Tibial nerve (tissue), 4 donors: Measurements from ENCODE around the gene DUSP19. TPM values are rescaled to one million over a fixed set of nuclear protein-coding genes. Genes with fewer than 3 reads are reported as not detected.
"Not testable (repeated sequence)": the region's sequence is repeated elsewhere in the genome, so short reads cannot be mapped to it uniquely, and the experiment has no call there.

Experiments used
- DNase-seq, 2 donors: peaks; one replicate each; pipeline ENCODE4 v3.0.0-alpha.2; 2019; ENCODE audit warnings: low spot score in 2 of 2
- H3K27ac ChIP-seq, 4 donors: fragments of 200-600 bp; sonication (generic) in 3 of 4; one replicate each; pipeline ENCODE4 v1.5.1; 2017 to 2019; ENCODE audit warnings: mild to moderate bottlenecking in 1 of 4
- H3K27me3 ChIP-seq, 2 donors: fragments of 200-600 bp; sonication (generic) in 1 of 2; one replicate each; pipeline versions ENCODE4 v1.5.1 to v1.6.0; 2017 to 2019
- H3K36me3 ChIP-seq, 3 donors: fragments of 200-600 bp; sonication (generic); one replicate each; pipeline ENCODE4 v1.5.1; 2018 to 2019
- H3K4me1 ChIP-seq, 4 donors: fragments of 200-600 bp; sonication (generic) in 3 of 4; one replicate each; pipeline ENCODE4 v1.5.1; 2017 to 2019
- H3K4me3 ChIP-seq, 4 donors: fragments of 200-600 bp; sonication (generic) in 3 of 4; one replicate each; pipeline ENCODE4 v1.5.1; 2017 to 2019; ENCODE audit warnings: mild to moderate bottlenecking in 1 of 4, moderate library complexity in 1 of 4
- H3K9me3 ChIP-seq, 4 donors: fragments of 200-600 bp; sonication (generic) in 3 of 4; one replicate each; pipeline ENCODE4 v1.5.1; 2017 to 2019
- EP300 ChIP-seq, 2 donors: sonication (generic); formaldehyde crosslinking; IDR thresholded peaks; one replicate each; pipeline ENCODE4 v1.6.1; 2017; ENCODE audit warnings: antibody characterized with exemption in 2 of 2, mild to moderate bottlenecking in 1 of 2
- POLR2A ChIP-seq, 2 donors: fragments of 450-650 bp; IDR thresholded peaks; one replicate each; pipeline ENCODE4 v1.6.1; 2017; ENCODE audit warnings: antibody characterized with exemption in 2 of 2, mild to moderate bottlenecking in 2 of 2, moderate library complexity in 2 of 2
- WGBS, 2 donors: methylation state at CpG; one replicate each; pipeline ENCODE4 v1.1.5; 2018; 5-methylcytosine and 5-hydroxymethylcytosine counted together
- total RNA-seq, 4 donors: library from RNA; depleted of rRNA; stranded (reverse); fragments of >200 nt; gene quantifications; one replicate each; pipeline ENCODE4 v1.1.0, GENCODE V29; 2016
- TF ChIP-seq, protein P1 (sequence below), 5 experiments: fragments of 200-600 bp in 3 of 5; fragments of 450-650 bp in 2 of 5; sonication (generic) in 3 of 5; IDR thresholded peaks; one replicate each; pipeline ENCODE4 v1.5.1; 2016 to 2019; ENCODE audit warnings: antibody characterized with exemption in 5 of 5, mild to moderate bottlenecking in 3 of 5, moderate library complexity in 2 of 5

DUSP19 gene
- total RNA-seq, 4 donors from 2014 or later: 0.90 to 3.1 (median 2.0) TPM

GRCh38 chr2:183037553-183038340 lies 40.8 kb upstream of the DUSP19 start:
- 1% methylated on average over 52 to 82 of the region's 91 CpGs for WGBS, 2 donors
- TF ChIP-seq POLR2A (IDR thresholded peaks at IDR 0.05) (no peak), EP300 (IDR thresholded peaks at IDR 0.05) (no peak)
- TF ChIP-seq, protein P1, sequence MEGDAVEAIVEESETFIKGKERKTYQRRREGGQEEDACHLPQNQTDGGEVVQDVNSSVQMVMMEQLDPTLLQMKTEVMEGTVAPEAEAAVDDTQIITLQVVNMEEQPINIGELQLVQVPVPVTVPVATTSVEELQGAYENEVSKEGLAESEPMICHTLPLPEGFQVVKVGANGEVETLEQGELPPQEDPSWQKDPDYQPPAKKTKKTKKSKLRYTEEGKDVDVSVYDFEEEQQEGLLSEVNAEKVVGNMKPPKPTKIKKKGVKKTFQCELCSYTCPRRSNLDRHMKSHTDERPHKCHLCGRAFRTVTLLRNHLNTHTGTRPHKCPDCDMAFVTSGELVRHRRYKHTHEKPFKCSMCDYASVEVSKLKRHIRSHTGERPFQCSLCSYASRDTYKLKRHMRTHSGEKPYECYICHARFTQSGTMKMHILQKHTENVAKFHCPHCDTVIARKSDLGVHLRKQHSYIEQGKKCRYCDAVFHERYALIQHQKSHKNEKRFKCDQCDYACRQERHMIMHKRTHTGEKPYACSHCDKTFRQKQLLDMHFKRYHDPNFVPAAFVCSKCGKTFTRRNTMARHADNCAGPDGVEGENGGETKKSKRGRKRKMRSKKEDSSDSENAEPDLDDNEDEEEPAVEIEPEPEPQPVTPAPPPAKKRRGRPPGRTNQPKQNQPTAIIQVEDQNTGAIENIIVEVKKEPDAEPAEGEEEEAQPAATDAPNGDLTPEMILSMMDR (IDR thresholded peaks at IDR 0.05): no peak
- no peaks in the 10 kb centered on the region for H3K36me3 ChIP-seq
- H3K27me3 ChIP-seq: no peaks in the 10 kb centered on the region
- H3K4me1 ChIP-seq: peaks cover 0 to 48% (median 29%) of the 10 kb centered on the region in 4 donors
- peak overlapping the region; percentile 75 to 78 (median 77) for H3K4me3 ChIP-seq
- peak; percentile 26 to 28 for DNase-seq
- H3K27ac ChIP-seq: peak overlapping the region; percentile 95 to 99 (median 96)
- H3K9me3 ChIP-seq: no peaks in the 10 kb centered on the region

DNA sequence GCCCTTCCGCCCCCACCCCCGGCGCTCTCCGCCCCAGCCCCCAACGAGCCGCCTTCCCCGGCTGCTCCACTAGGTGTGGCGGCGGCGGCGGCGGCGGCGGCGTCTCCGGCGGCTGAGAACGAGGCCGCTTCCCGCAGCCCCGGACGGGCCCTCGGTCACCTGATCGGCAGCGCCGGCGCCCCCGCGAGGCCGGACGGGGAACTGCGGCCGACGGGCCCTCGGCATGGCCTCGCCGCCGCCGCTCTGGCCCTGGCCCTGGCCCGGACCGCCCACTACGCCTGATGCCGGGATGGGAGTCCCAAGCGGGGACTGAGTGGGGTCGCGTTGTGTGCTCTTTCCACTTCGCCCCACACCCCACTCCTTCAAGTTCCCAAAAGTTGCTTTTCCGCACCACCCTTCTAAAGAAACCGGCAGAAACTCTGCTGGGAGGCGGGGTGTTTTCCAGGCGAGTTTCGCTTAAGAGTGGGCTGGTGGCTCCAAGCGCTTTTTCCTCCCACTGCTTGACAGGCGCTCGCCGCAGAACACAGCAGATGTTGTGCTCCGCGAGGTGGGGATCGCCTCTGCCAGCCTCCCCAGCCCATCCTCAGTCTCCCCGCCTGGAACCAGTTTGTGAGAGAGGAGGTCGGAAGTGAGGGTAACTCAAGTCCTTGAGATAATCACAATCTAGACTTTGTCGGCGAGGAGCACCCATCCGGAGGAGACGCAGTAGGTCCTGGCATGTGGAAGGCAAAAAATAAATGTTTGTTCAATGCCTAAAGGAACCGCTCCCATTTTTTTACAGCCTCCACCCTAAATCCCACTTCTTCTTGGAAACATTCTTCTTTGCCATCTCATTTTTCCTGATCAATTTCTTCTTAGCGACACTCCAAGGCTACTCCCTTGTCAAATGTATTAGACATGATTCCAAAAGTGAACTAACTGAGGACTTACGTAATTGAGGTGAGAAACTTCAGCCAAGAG lies 39.9 kb upstream of the DUSP19 start, which contains the start of gene NCKAP1:
Gene NCKAP1, minus strand, starts transcription at position 117 of the 960 bp plus-strand sequence. CDS start 358 bp downstream, outside the sequence.
- WGBS, 2 donors: 4 to 5% methylated on average over 21 to 54 of the region's 68 CpGs
- peak within 1 kb of the TSS; percentile 75 to 78 (median 77) for H3K4me3 ChIP-seq
- H3K9me3 ChIP-seq: no peaks in the 10 kb centered on the region
- no peaks in the 10 kb centered on the region for H3K36me3 ChIP-seq
- TF ChIP-seq, protein P1 (IDR thresholded peaks at IDR 0.05): peak; percentile 98 to 100 (median 99)
- peak in 1 of 2 donors; percentile 49 for TF ChIP-seq EP300 (IDR thresholded peaks at IDR 0.05)
- TF ChIP-seq POLR2A (IDR thresholded peaks at IDR 0.05): peak in 1 of 2 donors; percentile 66
- DNase-seq: peak; percentile 86 to 91
- H3K27me3 ChIP-seq: no peaks in the 10 kb centered on the region
- H3K4me1 ChIP-seq: peaks cover 0 to 40% (median 28%) of the 10 kb centered on the region in 4 donors
- peak within 1 kb of the TSS; percentile 95 to 99 (median 96) for H3K27ac ChIP-seq

DNA sequence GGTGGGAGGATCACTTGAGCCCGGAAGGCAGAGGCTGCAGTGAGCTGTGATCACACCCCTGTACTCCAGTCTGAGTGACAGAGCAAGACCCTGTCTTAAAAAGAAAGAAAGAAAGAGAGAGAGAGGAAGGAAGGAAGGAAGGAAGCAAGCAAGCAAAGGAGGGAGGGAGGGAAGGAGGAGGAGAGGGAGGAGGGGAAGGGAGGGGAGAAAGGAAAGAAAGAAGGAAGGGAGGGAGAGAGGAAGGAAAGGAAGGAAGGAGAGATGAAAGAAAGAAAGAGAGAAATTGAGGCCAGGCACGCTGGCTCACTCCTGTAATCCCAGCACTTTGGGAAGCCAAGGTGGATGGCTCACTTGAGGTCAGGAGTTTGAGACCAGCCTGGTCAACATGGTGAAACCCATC lies 37.9 kb upstream of the DUSP19 start:
- Histone ChIP-seq H3K4me3 (no peak overlapping the region), H3K27ac (no peak overlapping the region), H3K9me3 (no peaks in the 10 kb centered on the region), H3K4me1 (peaks cover 0 to 21% (median 12%) of the 10 kb centered on the region in 4 donors), H3K27me3 (no peaks in the 10 kb centered on the region), H3K36me3 (no peaks in the 10 kb centered on the region)
- TF ChIP-seq POLR2A (IDR thresholded peaks at IDR 0.05): no peak
- TF ChIP-seq, protein P1 (IDR thresholded peaks at IDR 0.05): no peak
- TF ChIP-seq EP300 (IDR thresholded peaks at IDR 0.05): no peak
- DNase-seq: no peak
- WGBS, 2 donors: 89 to 96% methylated on average over 2 of the region's 2 CpGs

- not testable (repeated sequence) for H3K4me1 ChIP-seq, H3K9me3 ChIP-seq, H3K27ac ChIP-seq, DNase-seq, H3K4me3 ChIP-seq, H3K36me3 ChIP-seq, H3K27me3 ChIP-seq
- WGBS, 2 donors: 86 to 92% methylated on average over 8 of the region's 8 CpGs
Measured at GRCh38 chr2:183043580-183043979, 35.0 kb upstream of the DUSP19 start.

DNA sequence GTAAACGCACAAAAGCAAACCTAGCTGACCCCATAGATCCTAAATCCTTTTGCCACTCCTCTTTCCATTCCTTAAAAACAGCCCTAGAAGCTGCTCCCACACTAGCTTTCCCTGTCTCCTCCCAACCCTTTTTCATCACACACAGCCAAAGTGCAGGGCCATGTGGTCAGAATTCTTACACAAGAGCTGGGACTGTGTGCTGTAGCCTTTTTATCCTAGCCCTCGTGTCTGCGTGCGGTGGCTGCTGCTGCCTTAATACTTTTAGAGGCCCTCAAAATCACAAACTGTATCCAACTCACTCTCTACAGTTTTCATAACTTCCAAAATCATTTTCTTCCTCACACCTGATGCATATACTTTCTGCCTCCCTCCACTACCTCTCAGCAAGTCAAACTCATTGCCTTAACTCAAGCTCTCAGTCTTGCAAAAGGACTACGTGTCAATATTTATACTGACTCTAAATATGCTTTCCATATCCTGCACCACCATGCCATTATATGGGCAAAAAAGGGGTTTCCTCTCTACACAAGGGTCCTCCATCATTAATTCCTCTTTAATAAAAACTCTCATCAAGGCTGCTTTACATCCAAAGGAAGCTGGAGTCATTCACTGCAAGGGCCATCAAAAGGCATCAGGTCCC lies 30.9 kb upstream of the DUSP19 start:
- H3K9me3 ChIP-seq, H3K27me3 ChIP-seq, DNase-seq, H3K27ac ChIP-seq, H3K4me1 ChIP-seq, H3K4me3 ChIP-seq, H3K36me3 ChIP-seq: not testable (repeated sequence)
- WGBS, 2 donors: 81 to 90% methylated on average over 5 of the region's 5 CpGs
